BLaER1 treated with 17β-estradiol and CSF1 and Interleukin-3, amounts not matched to agents 10 nM and 100 nM (cell line): ENCODE data around the gene RNF213.

Experiments used
- H3K27ac ChIP-seq, 11 experiments: shearing (Covaris generic); formaldehyde crosslinking; 2 replicates each; pipeline ENCODE4 v1.8.1; 2022
- H3K27me3 ChIP-seq, 11 experiments: shearing (Covaris generic); formaldehyde crosslinking; 2 replicates each; pipeline ENCODE4 v1.8.1; 2022
- H3K36me3 ChIP-seq, 11 experiments: shearing (Covaris generic); formaldehyde crosslinking; 2 replicates each; pipeline ENCODE4 v1.8.1; 2022
- H3K4me1 ChIP-seq, 10 experiments: shearing (Covaris generic); formaldehyde crosslinking; 2 replicates each; pipeline ENCODE4 v1.8.1; 2022
- H3K4me2 ChIP-seq, 11 experiments: shearing (Covaris generic); formaldehyde crosslinking; 2 replicates each; pipeline ENCODE4 v1.8.1; 2022
- H3K4me3 ChIP-seq, 10 experiments: shearing (Covaris generic); formaldehyde crosslinking; 2 replicates each; pipeline ENCODE4 v1.8.1; 2022
- H3K9ac ChIP-seq, 11 experiments: shearing (Covaris generic); formaldehyde crosslinking; 2 replicates each; pipeline ENCODE4 v1.8.1; 2022
- H3K9me3 ChIP-seq, 11 experiments: shearing (Covaris generic); formaldehyde crosslinking; replicated peaks in 1 of 11; 2 replicates each; pipeline ENCODE4 v1.8.1; 2022
- H4K20me1 ChIP-seq, 11 experiments: shearing (Covaris generic); formaldehyde crosslinking; 2 replicates each; pipeline ENCODE4 v1.8.1; 2022
- Cebpa-rat ChIP-seq, 11 experiments: shearing (Covaris generic); IDR thresholded peaks; 2 replicates each; pipeline ENCODE4 v1.8.1; 2022

The RNF213 gene

DNA sequence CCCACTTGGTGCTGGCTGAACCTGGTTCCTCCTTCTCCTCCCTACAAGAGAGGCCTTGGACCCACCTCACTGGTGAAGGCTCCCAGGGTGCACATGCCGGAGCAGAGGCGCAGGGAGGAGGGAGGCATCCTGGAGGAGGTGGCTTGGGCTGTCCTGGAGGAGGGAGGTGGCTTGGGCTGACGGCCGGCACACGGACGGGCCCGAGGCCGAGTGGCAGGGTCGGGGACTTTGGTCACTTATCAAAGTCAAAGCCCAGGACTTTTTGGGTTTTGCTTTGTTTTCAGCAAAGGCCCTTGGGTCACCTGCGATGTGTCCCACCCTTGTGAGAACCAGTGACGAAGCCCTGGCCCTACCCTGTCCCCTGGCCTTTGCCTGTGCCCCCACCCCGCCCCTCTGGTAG lies 182.8 kb downstream of the RNF213 start:
- no peaks in the 10 kb centered on the region for H3K36me3 ChIP-seq
- no peak overlapping the region for H3K27ac ChIP-seq
- H3K9me3 ChIP-seq: no peaks in the 10 kb centered on the region
- no peak overlapping the region for H3K4me2 ChIP-seq
- peaks cover 0 to 22% (median 5%) of the 10 kb centered on the region in 11 experiments; a peak in 10 of 22 replicates for H3K27me3 ChIP-seq
- H3K4me1 ChIP-seq: no peaks in the 10 kb centered on the region
- no peak for TF ChIP-seq Cebpa-rat (IDR thresholded peaks at IDR 0.05)
- H3K4me3 ChIP-seq: no peak overlapping the region
- H3K9ac ChIP-seq: no peak overlapping the region
- peaks cover 0 to 57% (median 25%) of the 10 kb centered on the region in 11 experiments; a peak in 12 of 22 replicates for H4K20me1 ChIP-seq

DNA sequence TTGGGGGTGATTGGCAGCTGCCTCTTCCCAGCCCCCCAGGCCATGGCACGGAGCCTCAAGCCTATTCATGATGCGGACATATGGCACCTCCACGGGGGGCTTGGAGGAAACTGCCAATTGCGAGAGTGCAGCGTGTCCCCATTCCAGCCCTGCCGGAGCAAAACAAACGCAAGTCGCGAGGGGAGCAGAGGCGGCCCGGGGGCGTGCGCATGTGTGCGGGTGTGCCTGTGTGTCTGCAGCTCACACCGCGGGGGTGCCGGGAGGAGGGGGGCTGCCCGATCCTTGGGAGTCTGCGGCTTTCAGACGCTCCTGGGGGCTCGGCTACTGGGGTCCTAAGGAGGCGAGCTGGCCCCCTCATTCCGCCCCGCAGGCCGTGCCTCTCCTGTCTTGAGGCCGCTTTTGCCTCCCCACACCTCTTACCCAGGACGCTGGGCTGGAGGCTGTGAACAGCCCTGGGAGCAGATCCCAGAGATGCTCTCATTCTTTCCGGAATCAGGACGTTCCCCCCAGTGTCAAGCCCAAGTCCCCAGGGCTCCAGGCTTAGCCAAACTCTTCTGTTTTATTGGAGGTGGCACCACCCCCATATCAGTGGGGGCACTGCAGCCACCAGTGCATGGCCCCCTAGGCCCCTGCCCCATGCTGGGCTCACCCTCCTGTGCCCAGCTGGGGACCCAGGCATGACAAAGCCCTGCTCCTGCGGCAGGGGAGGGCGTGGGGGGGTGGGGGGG lies 183.4 kb downstream of the RNF213 start:
- Histone ChIP-seq H3K4me2 (no peak overlapping the region), H3K9ac (no peak overlapping the region), H4K20me1 (peaks cover 0 to 51% (median 24%) of the 10 kb centered on the region in 11 experiments; a peak in 12 of 22 replicates), H3K36me3 (no peaks in the 10 kb centered on the region), H3K4me3 (no peak overlapping the region), H3K27me3 (peaks cover 0 to 23% (median 5%) of the 10 kb centered on the region in 11 experiments; a peak in 10 of 22 replicates), H3K27ac (no peak overlapping the region), H3K9me3 (no peaks in the 10 kb centered on the region), H3K4me1 (no peaks in the 10 kb centered on the region)
- no peak for TF ChIP-seq Cebpa-rat (IDR thresholded peaks at IDR 0.05)

DNA sequence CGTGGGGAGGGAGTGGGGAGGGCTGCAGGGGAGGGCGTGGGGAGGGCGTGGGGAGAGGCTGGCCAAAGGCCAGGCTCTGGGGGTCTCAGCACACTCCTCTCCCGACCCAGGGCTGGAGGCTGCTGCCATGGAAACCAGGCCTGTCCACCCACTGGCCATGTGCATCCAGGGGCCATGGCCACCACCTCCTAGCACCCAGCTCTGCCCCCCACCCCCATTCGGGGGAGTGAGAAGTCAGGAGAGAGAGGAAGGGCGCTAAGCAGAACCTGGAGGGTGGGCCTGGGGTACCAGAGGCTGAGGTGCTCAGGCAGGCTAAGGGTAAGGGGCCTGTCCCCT lies 184.0 kb downstream of the RNF213 start:
- Histone ChIP-seq H3K4me1 (no peaks in the 10 kb centered on the region), H3K27ac (no peak overlapping the region), H4K20me1 (peaks cover 0 to 46% (median 20%) of the 10 kb centered on the region in 11 experiments; a peak in 12 of 22 replicates), H3K27me3 (peaks cover 0 to 23% (median 5%) of the 10 kb centered on the region in 11 experiments; a peak in 10 of 22 replicates), H3K36me3 (no peaks in the 10 kb centered on the region), H3K9ac (no peak overlapping the region), H3K9me3 (no peaks in the 10 kb centered on the region), H3K4me3 (no peak overlapping the region), H3K4me2 (no peak overlapping the region)
- no peak for TF ChIP-seq Cebpa-rat (IDR thresholded peaks at IDR 0.05)

DNA sequence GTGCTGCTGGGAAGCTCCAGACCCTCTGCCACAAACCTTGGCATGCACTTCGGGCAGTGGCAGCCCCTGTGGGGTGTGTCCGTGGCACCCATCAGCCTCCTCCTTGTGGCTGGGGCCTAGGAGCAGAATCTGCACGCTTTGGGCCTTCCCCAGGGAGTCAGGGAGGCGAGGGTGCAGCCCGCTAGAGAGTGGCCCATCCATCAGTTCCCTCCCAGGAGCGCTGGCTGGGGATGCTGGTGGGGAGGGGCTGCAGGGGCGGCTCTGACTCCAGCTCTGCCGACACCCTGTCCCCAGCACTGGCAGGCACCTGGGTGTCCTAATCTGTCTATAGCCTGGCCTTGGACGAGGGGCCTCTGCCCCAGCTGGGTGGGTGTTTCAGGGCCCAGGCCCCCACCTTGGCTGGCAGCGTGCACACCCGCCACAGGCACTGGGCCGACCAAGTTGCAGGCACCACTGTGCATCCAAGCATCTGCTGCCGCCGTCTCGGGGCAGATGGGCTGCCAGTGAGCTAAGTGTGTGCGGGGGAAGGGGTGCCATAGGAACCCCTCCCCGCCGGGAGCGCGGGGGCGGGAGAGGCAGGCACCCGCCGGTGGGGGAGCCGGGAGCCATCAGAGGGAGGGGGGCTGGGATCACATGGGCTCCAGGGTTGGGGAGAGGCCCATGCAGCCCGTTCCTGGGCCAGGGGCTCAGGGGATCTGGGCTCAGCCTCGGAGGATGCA lies 184.5 kb downstream of the RNF213 start:
- Histone ChIP-seq H3K36me3 (no peaks in the 10 kb centered on the region), H3K9ac (no peak overlapping the region), H4K20me1 (peaks cover 0 to 42% (median 16%) of the 10 kb centered on the region in 11 experiments; a peak in 11 of 22 replicates), H3K4me2 (no peak overlapping the region), H3K9me3 (no peaks in the 10 kb centered on the region), H3K4me3 (no peak overlapping the region), H3K4me1 (no peaks in the 10 kb centered on the region), H3K27ac (no peak overlapping the region), H3K27me3 (peaks cover 0 to 23% (median 5%) of the 10 kb centered on the region in 11 experiments; a peak in 10 of 22 replicates)
- no peak for TF ChIP-seq Cebpa-rat (IDR thresholded peaks at IDR 0.05)

DNA sequence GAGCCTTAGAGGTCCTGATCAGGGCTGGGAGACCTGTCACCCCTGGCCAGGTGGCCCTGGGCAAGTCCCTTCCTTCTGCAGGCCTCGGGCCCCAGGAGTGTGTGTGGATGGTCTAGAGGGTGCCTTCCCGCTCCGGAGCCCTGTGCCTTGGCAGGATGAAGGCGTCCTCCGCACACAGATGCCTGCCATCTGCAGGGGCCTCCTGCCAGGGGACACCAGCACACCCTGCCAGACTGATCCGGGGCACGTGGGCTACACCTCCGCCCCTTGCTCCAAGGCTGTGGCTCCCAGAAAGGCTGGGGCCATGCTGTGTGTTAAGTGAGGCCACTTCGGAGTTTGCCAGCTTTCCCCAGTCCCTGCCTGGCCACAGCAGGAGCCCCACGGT lies 185.1 kb downstream of the RNF213 start:
- Histone ChIP-seq H3K9me3 (no peaks in the 10 kb centered on the region), H3K27ac (no peak overlapping the region), H3K4me1 (no peaks in the 10 kb centered on the region), H3K4me3 (no peak overlapping the region), H3K9ac (no peak overlapping the region), H3K27me3 (peaks cover 0 to 23% (median 5%) of the 10 kb centered on the region in 11 experiments; a peak in 10 of 22 replicates), H3K36me3 (no peaks in the 10 kb centered on the region), H4K20me1 (peaks cover 0 to 42% (median 16%) of the 10 kb centered on the region in 11 experiments; a peak in 11 of 22 replicates), H3K4me2 (no peak overlapping the region)
- no peak for TF ChIP-seq Cebpa-rat (IDR thresholded peaks at IDR 0.05)

DNA sequence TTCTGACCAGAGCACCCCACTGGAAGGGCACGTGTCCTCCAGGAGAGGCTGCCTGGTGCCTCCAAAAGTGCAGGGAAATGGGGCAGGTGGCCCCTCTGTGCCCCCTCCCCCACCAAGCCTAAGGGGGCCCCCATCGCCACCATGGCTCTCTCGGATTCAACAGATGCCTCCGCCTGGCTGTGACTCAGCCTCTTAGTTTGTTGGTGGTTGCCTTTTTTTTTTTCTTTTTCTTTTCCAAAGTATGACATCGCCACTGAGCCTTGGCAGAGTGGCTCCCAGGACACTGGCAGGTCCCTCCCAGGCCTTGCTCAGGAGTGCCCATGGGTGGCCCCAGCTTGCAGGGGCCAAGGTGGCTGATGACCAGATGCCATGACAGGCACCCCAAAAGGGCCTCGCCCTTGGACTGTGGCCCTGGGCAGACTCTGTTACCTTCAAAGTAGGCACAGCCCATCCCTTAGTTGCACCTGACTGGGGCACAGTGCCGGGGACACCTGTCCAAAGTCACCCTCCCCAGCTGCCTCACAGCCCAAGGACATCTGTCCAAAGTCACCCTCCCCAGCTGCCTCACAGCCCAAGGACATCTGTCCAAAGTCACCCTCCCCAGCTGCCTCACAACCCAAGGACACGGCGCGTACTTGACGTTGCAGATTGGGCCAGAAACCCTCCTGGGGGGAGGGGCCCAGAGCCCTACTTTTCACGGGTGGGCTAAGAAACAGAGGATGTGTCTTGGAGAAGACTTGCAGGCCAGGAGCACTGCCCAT lies 186.2 kb downstream of the RNF213 start:
- Histone ChIP-seq H3K4me1 (peaks cover 0 to 6% (median 2%) of the 10 kb centered on the region in 10 experiments; a peak in 12 of 20 replicates), H3K4me2 (no peak overlapping the region), H3K4me3 (no peak overlapping the region), H3K27me3 (peaks cover 0 to 23% (median 5%) of the 10 kb centered on the region in 11 experiments; a peak in 10 of 22 replicates), H4K20me1 (peaks cover 0 to 34% (median 6%) of the 10 kb centered on the region in 11 experiments; a peak in 10 of 22 replicates), H3K27ac (no peak overlapping the region), H3K9me3 (no peaks in the 10 kb centered on the region), H3K36me3 (no peaks in the 10 kb centered on the region), H3K9ac (no peak overlapping the region)
- no peak for TF ChIP-seq Cebpa-rat (IDR thresholded peaks at IDR 0.05)

DNA sequence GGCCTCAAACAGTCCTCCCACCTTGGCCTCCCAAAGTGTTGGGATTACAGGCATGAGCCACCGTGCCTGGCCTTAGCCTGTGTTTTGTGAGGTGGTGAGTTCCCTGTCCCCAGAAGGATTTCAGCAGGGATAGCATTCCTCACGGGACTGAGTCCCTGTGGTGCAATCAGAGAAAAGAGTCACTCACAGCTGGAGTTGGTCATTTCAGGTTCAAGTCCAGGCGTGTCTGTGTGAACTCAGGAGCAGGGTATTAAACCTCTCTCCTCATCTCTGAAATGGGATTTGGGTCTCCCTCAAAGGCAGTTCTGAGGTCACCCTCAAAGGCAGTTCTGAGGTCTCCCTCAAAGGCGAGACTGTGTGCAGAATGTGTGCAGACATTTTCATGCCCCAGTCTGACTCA lies 187.1 kb downstream of the RNF213 start:
- Histone ChIP-seq H3K27ac (no peak overlapping the region), H3K4me3 (no peak overlapping the region), H3K9ac (no peak overlapping the region), H4K20me1 (peaks cover 0 to 28% (median 0%) of the 10 kb centered on the region in 11 experiments; a peak in 5 of 22 replicates), H3K36me3 (no peaks in the 10 kb centered on the region), H3K9me3 (no peaks in the 10 kb centered on the region), H3K27me3 (peaks cover 0 to 23% (median 0%) of the 10 kb centered on the region in 11 experiments; a peak in 10 of 22 replicates), H3K4me2 (no peak overlapping the region), H3K4me1 (peaks cover 0 to 14% (median 12%) of the 10 kb centered on the region in 10 experiments; a peak in 12 of 20 replicates)
- no peak for TF ChIP-seq Cebpa-rat (IDR thresholded peaks at IDR 0.05)
